GM08714 (cell line): Measurements from ENCODE around the gene STX18.
"Not testable (repeated sequence)": the region's sequence is repeated elsewhere in the genome, so short reads cannot be mapped to it uniquely, and the experiment has no call there.

Source experiments
- H3K4me3 ChIP-seq: fragments of 200-500 bp; sonication (Bioruptor generic); 2 replicates; pipeline ENCODE4 v1.5.1; 2014; ENCODE audit warnings: mild to moderate bottlenecking, low read length, inconsistent platforms
- ZNF274 ChIP-seq: IDR thresholded peaks from 2 replicates; pipeline ENCODE4 v1.6.1; 2012; ENCODE audit warnings: mild to moderate bottlenecking, low read depth, low read length

Gene STX18

DNA sequence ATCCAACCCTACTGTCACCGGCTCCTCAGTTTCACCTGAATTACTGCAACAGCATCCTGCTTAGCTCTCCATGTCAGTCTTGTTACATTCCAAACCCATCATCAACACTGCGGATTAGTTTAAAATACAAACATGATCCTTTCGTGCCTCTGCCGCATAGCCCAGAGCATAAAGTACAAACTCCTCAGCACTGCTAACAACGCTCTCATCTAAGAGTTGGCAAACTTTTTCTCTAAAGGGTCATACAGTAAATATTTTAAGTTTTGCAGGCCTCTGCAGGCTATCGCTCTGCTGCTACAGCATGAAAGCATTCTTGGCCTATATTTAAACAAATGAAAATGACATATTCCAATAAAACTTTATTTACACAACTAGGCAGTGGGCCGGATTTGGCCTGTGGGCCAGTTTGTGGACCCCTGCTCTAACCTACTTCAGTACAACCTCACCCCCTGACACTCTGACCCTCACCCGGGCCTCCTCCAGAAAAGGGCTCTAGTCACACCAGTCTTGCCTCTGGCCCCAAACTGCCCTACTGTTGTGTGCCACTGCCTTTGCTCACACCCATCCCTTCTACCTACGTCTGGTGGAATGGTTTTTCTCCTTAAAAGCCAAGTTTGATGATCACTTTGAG is 7.2 kb downstream of the STX18 start:
- TF ChIP-seq ZNF274: no peak

GRCh38 chr4:4533461-4534169 is 8.2 kb downstream of the STX18 start:
- H3K4me3 ChIP-seq: peak overlapping the region; percentile 2; the same call in 1 of the 2 replicates

More for the DNA sequence above, 7.2 kb downstream of the STX18 start:
- H3K4me3 ChIP-seq: no peak overlapping the region

DNA sequence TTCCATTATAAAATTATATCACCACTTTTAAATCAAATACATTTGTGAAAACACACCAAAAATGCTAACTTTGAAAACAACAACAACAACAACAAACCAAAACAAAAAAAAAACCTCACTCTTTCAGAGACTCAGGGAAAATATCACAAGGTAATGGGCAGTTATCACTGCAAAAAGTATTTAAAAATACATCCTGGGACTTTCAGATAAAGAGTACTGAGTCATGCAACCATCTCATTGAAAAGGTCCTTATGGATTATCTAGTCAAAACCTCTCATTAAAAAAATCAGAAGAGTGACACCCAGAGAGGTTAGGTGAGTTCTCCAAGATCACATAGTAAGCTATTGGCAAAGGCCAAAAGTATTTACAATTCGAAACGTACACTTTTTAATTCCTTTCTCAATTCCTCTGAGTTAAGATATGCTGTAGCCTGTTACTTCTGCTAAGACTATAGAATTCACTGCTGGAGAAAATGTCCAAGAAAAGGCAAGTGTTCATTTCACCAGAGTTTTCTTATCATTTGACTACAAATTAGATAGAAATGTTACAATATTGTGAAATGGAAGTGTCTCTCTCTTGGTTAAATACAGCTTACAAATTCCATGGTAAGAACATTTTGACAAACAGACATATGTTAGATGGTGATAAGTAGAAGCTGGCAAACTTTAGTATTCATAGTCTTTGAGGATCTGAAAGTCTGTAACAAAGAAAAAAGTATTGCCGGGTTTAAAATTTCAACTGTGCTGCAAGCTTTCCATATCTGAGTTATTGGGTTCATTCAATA is 9.3 kb downstream of the STX18 start:
- no peak overlapping the region for H3K4me3 ChIP-seq
- TF ChIP-seq ZNF274: no peak

More at GRCh38 chr4:4533461-4534169, 8.2 kb downstream of the STX18 start:
- no peak for TF ChIP-seq ZNF274

GRCh38 chr4:4529392-4529791 is 12.5 kb downstream of the STX18 start:
- no peak overlapping the region for H3K4me3 ChIP-seq
- no peak for TF ChIP-seq ZNF274

- TF ChIP-seq ZNF274: no peak
- no peak overlapping the region for H3K4me3 ChIP-seq
Observed at GRCh38 chr4:4526401-4526800, 15.4 kb downstream of the STX18 start.

DNA sequence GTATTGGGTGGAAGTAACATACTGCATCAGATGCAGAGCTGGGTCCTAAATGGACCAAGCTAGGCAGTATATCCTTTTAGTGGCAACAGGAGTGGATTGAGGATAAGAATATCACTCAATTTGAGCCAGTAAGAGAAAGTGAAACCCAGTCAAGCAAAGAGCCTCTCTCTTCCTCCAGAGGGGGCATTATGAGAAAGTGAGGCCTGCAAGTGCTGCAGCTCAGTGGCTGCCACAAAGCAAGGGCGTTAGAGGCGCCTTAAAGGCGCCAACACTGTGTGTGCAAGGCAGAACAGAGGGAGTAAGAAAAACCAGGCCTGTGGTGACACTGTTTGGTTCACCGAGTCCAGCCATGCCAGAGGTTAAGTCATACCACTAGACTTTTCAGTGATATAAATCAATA is 17.5 kb downstream of the STX18 start:
- TF ChIP-seq ZNF274: no peak
- H3K4me3 ChIP-seq: no peak overlapping the region; the same call in 1 of the 2 replicates

DNA sequence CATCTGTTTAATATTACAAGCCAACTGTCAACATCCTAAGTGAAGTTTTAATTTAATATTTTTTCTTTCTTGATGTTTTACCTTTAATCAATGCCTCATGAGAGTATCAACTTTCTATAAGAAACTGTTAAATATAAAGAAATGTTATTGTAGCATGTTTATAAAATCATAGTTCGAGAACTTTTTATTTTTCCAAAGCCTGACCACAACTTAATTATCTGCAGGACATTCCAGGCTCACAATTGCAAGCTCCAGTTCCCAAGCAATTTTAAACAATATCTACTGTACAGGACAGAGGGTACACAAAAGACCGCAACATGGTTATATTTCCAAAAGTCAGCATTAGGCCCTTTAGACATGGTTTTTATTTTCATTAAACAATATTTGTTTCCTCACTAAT is 20.1 kb downstream of the STX18 start:
- no peak for TF ChIP-seq ZNF274
- H3K4me3 ChIP-seq: no peak overlapping the region

GRCh38 chr4:4521136-4521535 is 20.7 kb downstream of the STX18 start:
- no peak overlapping the region for H3K4me3 ChIP-seq
- no peak for TF ChIP-seq ZNF274

- H3K4me3 ChIP-seq: no peak overlapping the region
- no peak for TF ChIP-seq ZNF274
Observed at GRCh38 chr4:4519297-4519894, 22.5 kb downstream of the STX18 start.

DNA sequence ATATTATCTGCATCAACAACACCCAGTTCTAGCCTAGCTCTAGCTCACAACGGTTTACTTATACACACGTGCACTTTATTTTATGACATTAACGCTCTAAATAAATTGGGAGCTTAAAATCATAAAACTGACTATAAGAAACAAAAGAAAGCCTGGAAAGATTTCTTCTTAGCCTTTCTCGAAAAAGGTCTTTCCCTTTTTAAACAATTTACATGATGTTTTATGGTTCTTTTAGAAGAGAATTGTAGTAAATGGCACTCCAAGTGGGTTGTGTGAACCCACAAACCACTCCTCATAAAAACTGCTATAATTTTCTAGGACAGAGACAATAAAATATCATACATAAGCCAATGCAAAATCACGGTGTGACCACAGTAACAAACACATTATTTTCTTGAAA is 23.1 kb downstream of the STX18 start:
- TF ChIP-seq ZNF274: no peak
- no peak overlapping the region for H3K4me3 ChIP-seq

GRCh38 chr4:4514786-4515185 is 27.1 kb downstream of the STX18 start:
- no peak for TF ChIP-seq ZNF274
- H3K4me3 ChIP-seq: no peak overlapping the region

DNA sequence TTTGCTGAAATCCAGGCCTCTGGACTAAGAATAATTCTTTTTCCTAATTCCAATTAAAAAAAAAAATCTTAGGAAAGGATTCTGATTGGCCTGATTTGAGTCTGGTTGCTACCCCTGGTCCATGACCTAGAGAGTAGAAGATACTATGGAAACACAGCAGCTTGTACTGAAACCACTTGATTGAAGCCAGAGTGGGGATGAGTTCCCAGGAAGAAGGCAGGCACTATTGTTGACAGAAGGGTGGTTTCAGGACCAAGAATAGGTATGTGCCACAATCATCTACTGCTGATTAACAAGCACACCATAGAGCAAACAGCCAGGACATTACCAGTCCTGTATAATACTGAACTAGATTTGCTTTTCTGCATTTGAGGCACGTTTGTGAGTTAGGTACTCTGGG is 29.6 kb downstream of the STX18 start:
- TF ChIP-seq ZNF274: no peak
- no peak overlapping the region for H3K4me3 ChIP-seq

GRCh38 chr4:4510641-4511040 is 31.2 kb downstream of the STX18 start:
- H3K4me3 ChIP-seq: not testable (repeated sequence)

DNA sequence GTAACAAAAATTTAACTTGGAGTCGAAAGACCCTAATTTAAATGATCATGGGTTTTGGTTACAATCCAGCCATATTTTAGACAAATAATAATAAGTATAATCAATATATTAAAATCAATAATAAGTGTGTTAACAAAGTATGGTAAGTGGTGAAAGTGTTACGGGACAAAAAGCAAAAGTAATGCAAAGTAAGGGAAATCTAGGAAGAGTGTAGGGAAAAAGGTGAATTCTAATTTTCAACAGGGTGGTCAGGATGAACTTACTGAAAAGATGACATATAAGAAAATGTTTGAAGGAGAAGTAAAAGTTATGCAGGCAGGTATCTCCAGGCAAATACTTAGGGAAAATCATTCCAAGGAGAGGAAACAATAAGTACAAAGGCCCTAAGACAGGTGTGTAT is 32.3 kb downstream of the STX18 start:
- no peak for TF ChIP-seq ZNF274
- no peak overlapping the region for H3K4me3 ChIP-seq
